GM12878 (cell line): ENCODE data around the gene MAD1L1. TPM values are rescaled to one million over a fixed set of nuclear protein-coding genes. Genes with fewer than 3 reads are reported as not detected.
A peak's percentile ranks its signal among the peaks of the same experiment; 100 is the strongest.

ENCODE experiments used
- IKZF2 ChIP-seq, 2 experiments: fragments of 450-650 bp; IDR thresholded peaks; 2 replicates each; pipeline ENCODE4 v1.6.1; 2017; ENCODE audit warnings: mild to moderate bottlenecking in 2 of 2, moderate library complexity in 2 of 2
- SMARCA5 ChIP-seq: fragments of 450-650 bp; IDR thresholded peaks from 2 replicates; pipeline ENCODE4 v1.6.1; 2017; ENCODE audit warnings: mild to moderate bottlenecking
- ZBTB40 ChIP-seq: fragments of 450-650 bp; IDR thresholded peaks from 2 replicates; pipeline ENCODE4 v1.6.1; 2016; ENCODE audit warnings: mild to moderate bottlenecking, moderate library complexity, borderline replicate concordance
- ZNF207 ChIP-seq: fragments of 450-650 bp; IDR thresholded peaks from 2 replicates; pipeline ENCODE4 v1.6.1; 2014; ENCODE audit warnings: antibody characterized with exemption, mild to moderate bottlenecking, borderline replicate concordance
- polyA plus RNA-seq, 11 experiments: library from polyadenylated mRNA; depleted of rRNA in 4 of 11; unstranded in 6 of 11; stranded (reverse) in 5 of 11; fragments of >200 nt; fragmentation: Nextera tagmentation in 4 of 11; fragmentation: Illumina TruSeq in 1 of 11; extraction: Ambion mirVana in 4 of 11; extraction: Trizol in 1 of 11; gene quantifications; 1 replicate in 1 of 11; 2 replicates in 10 of 11; pipeline versions ENCODE4 v1.2.1 to v1.2.3, GENCODE V29; 2011 to 2016; ENCODE audit warnings: inconsistent platforms in 2 of 11, missing spikeins in 2 of 11, low read depth in 1 of 11
- total RNA-seq, 4 experiments: library from RNA; depleted of rRNA in 3 of 4; stranded (reverse); fragments of >200 nt in 3 of 4; fragmentation: Illumina TruSeq in 1 of 4; extraction: Trizol in 1 of 4; gene quantifications; 2 replicates each; pipeline versions ENCODE4 v1.2.1 to v1.2.3, GENCODE V29; 2013 to 2021
- TF ChIP-seq, protein P1 (sequence below): fragments of 450-650 bp; IDR thresholded peaks from 2 replicates; pipeline ENCODE4 v1.6.1; 2017; ENCODE audit warnings: mild to moderate bottlenecking

MAD1L1 gene
- total and polyA plus RNA-seq, 10 of the 15 experiments (the other 5 are each of a cell fraction or from before 2014, with no cell fraction given) = 2.2 to 76.8 (median 38.3) TPM

DNA sequence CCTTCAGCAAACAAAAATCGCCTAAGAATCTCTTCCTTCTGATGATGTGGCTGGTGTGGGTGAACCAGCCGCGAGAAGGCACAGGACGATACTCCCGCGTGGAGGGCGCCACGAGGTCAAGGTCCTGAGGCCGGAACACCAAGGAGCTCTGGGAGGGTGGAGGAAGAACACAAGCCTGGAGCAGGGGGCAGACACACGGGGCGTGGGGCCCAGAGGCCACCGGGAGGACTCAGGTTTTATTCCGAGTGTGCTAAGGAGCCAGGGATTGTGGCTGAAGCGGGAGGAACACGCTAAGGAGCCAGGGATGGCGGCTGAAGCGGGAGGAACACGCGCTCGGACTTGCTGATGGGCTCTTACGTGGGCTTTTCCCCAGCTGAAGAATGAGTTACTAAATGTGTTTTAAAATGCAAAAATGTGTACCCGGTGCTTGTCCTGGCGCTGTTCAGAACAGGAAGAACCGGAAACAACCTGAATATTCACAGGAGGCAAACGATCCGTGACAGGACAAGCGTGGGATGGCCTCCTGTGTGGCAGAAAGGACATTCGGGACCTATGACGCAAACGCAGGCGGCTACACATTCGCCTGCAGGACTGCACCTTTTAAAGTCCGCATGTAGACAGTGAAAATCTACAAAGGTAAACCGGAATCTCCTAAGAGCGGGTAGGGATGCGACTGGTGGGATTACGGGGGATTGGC, 64.0 kb downstream of the MAD1L1 start (continued):
- TF ChIP-seq ZBTB40 = no peak; the same call in 1 of the 2 replicates
- TF ChIP-seq IKZF2 (IDR thresholded peaks at IDR 0.05) = 0 out of 4 replicates have a peak, but pooled peaks of 1 of the 2 experiments have one; percentile 26
- TF ChIP-seq SMARCA5 = 0 out of 2 replicates have a peak, but pooled peaks have one; percentile 72
- TF ChIP-seq, protein P1, sequence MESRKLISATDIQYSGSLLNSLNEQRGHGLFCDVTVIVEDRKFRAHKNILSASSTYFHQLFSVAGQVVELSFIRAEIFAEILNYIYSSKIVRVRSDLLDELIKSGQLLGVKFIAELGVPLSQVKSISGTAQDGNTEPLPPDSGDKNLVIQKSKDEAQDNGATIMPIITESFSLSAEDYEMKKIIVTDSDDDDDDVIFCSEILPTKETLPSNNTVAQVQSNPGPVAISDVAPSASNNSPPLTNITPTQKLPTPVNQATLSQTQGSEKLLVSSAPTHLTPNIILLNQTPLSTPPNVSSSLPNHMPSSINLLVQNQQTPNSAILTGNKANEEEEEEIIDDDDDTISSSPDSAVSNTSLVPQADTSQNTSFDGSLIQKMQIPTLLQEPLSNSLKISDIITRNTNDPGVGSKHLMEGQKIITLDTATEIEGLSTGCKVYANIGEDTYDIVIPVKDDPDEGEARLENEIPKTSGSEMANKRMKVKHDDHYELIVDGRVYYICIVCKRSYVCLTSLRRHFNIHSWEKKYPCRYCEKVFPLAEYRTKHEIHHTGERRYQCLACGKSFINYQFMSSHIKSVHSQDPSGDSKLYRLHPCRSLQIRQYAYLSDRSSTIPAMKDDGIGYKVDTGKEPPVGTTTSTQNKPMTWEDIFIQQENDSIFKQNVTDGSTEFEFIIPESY = peak; percentile 98
- peak; percentile 30; the same call in 1 of the 2 replicates for TF ChIP-seq ZNF207
